HepG2 (cell line): ENCODE results near the gene CD6. TPM values are rescaled to one million over a fixed set of nuclear protein-coding genes. Genes with fewer than 3 reads are reported as not detected.

Experiments used
- ARHGAP35 ChIP-seq: sonication (generic); formaldehyde crosslinking; IDR thresholded peaks from 2 replicates; pipeline ENCODE4 v1.9.0; 2022; ENCODE audit warnings: mild to moderate bottlenecking, inconsistent platforms, moderate library complexity, missing genetic modification reagents, borderline replicate concordance
- GATA4 ChIP-seq: sonication (generic); IDR thresholded peaks from 2 replicates; pipeline ENCODE4 v1.6.1; 2016; ENCODE audit warnings: antibody characterized with exemption, low read depth, borderline replicate concordance
- GPBP1L1 ChIP-seq: sonication (generic); formaldehyde crosslinking; IDR thresholded peaks from 2 replicates; pipeline ENCODE4 v1.5.0; 2020; ENCODE audit warnings: mild to moderate bottlenecking, missing genetic modification reagents
- GTF2F1 ChIP-seq: fragments of 150-350 bp; IDR thresholded peaks from 2 replicates; pipeline ENCODE4 v1.6.1; 2014; ENCODE audit warnings: low read length
- HDAC1 ChIP-seq: sonication (generic); formaldehyde crosslinking; IDR thresholded peaks from 2 replicates; pipeline ENCODE4 v1.5.1; 2020; ENCODE audit warnings: mild to moderate bottlenecking, missing genetic modification reagents
- KMT2B ChIP-seq: IDR thresholded peaks from 2 replicates; pipeline ENCODE4 v1.6.1; 2016; ENCODE audit warnings: missing genetic modification reagents, missing compliant biosample characterization
- RFX1 ChIP-seq: fragments of 450-650 bp; IDR thresholded peaks from 2 replicates; pipeline ENCODE4 v1.6.1; 2017
- TOE1 ChIP-seq: sonication (generic); formaldehyde crosslinking; IDR thresholded peaks from 2 replicates; pipeline ENCODE4 v1.4.0; 2020; ENCODE audit warnings: mild to moderate bottlenecking, missing genetic modification reagents
- ZBED4 ChIP-seq: sonication (generic); formaldehyde crosslinking; IDR thresholded peaks from 2 replicates; pipeline ENCODE4 v1.4.0; 2020; ENCODE audit warnings: missing genetic modification reagents, borderline replicate concordance
- ZFP62 ChIP-seq: sonication (generic); formaldehyde crosslinking; IDR thresholded peaks from 2 replicates; pipeline ENCODE4 v1.4.0; 2020; ENCODE audit warnings: missing genetic modification reagents
- ZNF468 ChIP-seq: sonication (generic); formaldehyde crosslinking; IDR thresholded peaks from 2 replicates; pipeline ENCODE4 v1.8.0; 2022; ENCODE audit warnings: mild to moderate bottlenecking, moderate library complexity, missing genetic modification reagents
- ZNF513 ChIP-seq: sonication (generic); formaldehyde crosslinking; conservative IDR thresholded peaks from 2 replicates; pipeline ENCODE4 v1.5.0; 2020; ENCODE audit warnings: missing genetic modification reagents
- ZNF790 ChIP-seq: sonication (generic); formaldehyde crosslinking; IDR thresholded peaks from 2 replicates; pipeline ENCODE4 v1.8.0; 2022; ENCODE audit warnings: missing genetic modification reagents, mild to moderate bottlenecking, borderline replicate concordance
- ZNF883 ChIP-seq: sonication (generic); formaldehyde crosslinking; IDR thresholded peaks from 2 replicates; pipeline ENCODE4 v1.5.1; 2020; ENCODE audit warnings: mild to moderate bottlenecking, missing genetic modification reagents; ENCODE audit errors: not compliant biosample characterization
- polyA plus RNA-seq, 8 experiments: library from polyadenylated mRNA; depleted of rRNA in 3 of 8; stranded (reverse) in 7 of 8; unstranded in 1 of 8; fragments of >200 nt; fragmentation: Illumina TruSeq in 4 of 8; extraction: Trizol in 4 of 8; gene quantifications; 2 replicates each; pipeline versions ENCODE4 v1.2.1 to v1.2.3, GENCODE V29; 2011 to 2016; ENCODE audit warnings: low read depth in 4 of 8, missing spikeins in 1 of 8, mixed read lengths in 1 of 8; ENCODE audit not compliant: insufficient read depth in 1 of 8
- total RNA-seq, 5 experiments: library from RNA; depleted of rRNA; stranded (reverse); fragments of >200 nt; fragmentation: Illumina TruSeq; extraction: Trizol; gene quantifications; 2 replicates each; pipeline ENCODE4 v1.2.3, GENCODE V29; 2016; ENCODE audit warnings: low read depth in 1 of 5

The CD6 gene
- total and polyA plus RNA-seq, 2 of the 13 experiments (the other 11 are each of a cell fraction or from before 2014, with no cell fraction given), result not detected

GRCh38 chr11:60924110-60924905, 47.2 kb upstream of the CD6 start, which contains the start of gene TMEM132A (continued):
- TF ChIP-seq GPBP1L1 (CRISPR knock-in tag) (no peak), ARHGAP35 (CRISPR knock-in tag) (no peak), ZNF468 (no peak), HDAC1 (CRISPR knock-in tag) (peak; percentile 50), RFX1 (no peak), ZFP62 (CRISPR knock-in tag) (no peak), TOE1 (CRISPR knock-in tag) (no peak), ZNF883 (CRISPR knock-in tag) (peak; percentile 91), KMT2B (CRISPR knock-in tag) (no peak), ZBED4 (CRISPR knock-in tag) (0 out of 2 replicates have a peak, but pooled peaks have one; percentile 29), GTF2F1 (no peak), GATA4 (no peak), ZNF513 (CRISPR knock-in tag) (no peak), ZNF790 (CRISPR knock-in tag) (no peak; the same call in 1 of the 2 replicates)
